Osteoblast (primary cell): ENCODE measurements around the gene CSRP2. TPM values are rescaled to one million over a fixed set of nuclear protein-coding genes. Genes with fewer than 3 reads are reported as not detected.
A peak's percentile ranks its signal among the peaks of the same experiment; 100 is the strongest.

Experiments
- DNase-seq: peaks from one replicate; pipeline ENCODE4 v3.0.0; 2011; ENCODE audit warnings: low spot score, mixed read lengths; ENCODE audit not compliant: insufficient read length; ENCODE audit errors: missing footprints
- H2AFZ ChIP-seq: 2 replicates; pipeline ENCODE4 v1.6.0; 2011; ENCODE audit warnings: mild to moderate bottlenecking, low read length
- H3K27ac ChIP-seq: 2 replicates; pipeline ENCODE4 v1.5.1; 2011; ENCODE audit warnings: mild to moderate bottlenecking, low read depth, low read length, moderate library complexity
- H3K27me3 ChIP-seq: 2 replicates; pipeline ENCODE4 v1.6.0; 2012; ENCODE audit warnings: mild to moderate bottlenecking, control low read depth, inconsistent platforms, low read length, moderate library complexity; ENCODE audit not compliant: insufficient read depth
- H3K36me3 ChIP-seq: 2 replicates; pipeline ENCODE4 v1.5.1; 2011; ENCODE audit warnings: mild to moderate bottlenecking, low read length, control low read depth, moderate library complexity; ENCODE audit not compliant: insufficient read depth
- H3K4me1 ChIP-seq: 2 replicates; pipeline ENCODE4 v1.5.1; 2011; ENCODE audit warnings: mild to moderate bottlenecking, low read length, control low read depth, moderate library complexity; ENCODE audit not compliant: insufficient read depth
- H3K4me2 ChIP-seq: 2 replicates; pipeline ENCODE4 v1.6.0; 2011; ENCODE audit warnings: mild to moderate bottlenecking, low read length; ENCODE audit not compliant: insufficient read depth
- H3K4me3 ChIP-seq: fragments of 200-600 bp; sonication (generic); 3 replicates; pipeline ENCODE4 v1.5.1; 2012; ENCODE audit warnings: mild to moderate bottlenecking, low read length, inconsistent platforms; ENCODE audit not compliant: insufficient read depth
- H3K79me2 ChIP-seq: 2 replicates; pipeline ENCODE4 v1.6.0; 2012; ENCODE audit warnings: mild to moderate bottlenecking, low read length, control low read depth, inconsistent platforms; ENCODE audit not compliant: insufficient read depth
- H3K9me3 ChIP-seq: 2 replicates; pipeline ENCODE4 v1.5.1; 2011; ENCODE audit warnings: low read depth, low read length, control low read depth
- H4K20me1 ChIP-seq: 2 replicates; pipeline ENCODE4 v1.6.0; 2012; ENCODE audit warnings: mild to moderate bottlenecking, low read length, control low read depth; ENCODE audit not compliant: insufficient read depth
- total RNA-seq: library from RNA; depleted of rRNA; stranded (reverse); fragments of >200 nt; gene quantifications from 2 replicates; pipeline ENCODE4 v1.2.3, GENCODE V29; 2012
- TF ChIP-seq, protein P1 (sequence below): IDR thresholded peaks from 2 replicates; pipeline ENCODE4 v1.5.1; 2011; ENCODE audit warnings: mild to moderate bottlenecking, low read depth, low read length, moderate library complexity; ENCODE audit errors: extremely low read depth

The CSRP2 gene
- total RNA-seq, 1 donor = 13.4 TPM

DNA sequence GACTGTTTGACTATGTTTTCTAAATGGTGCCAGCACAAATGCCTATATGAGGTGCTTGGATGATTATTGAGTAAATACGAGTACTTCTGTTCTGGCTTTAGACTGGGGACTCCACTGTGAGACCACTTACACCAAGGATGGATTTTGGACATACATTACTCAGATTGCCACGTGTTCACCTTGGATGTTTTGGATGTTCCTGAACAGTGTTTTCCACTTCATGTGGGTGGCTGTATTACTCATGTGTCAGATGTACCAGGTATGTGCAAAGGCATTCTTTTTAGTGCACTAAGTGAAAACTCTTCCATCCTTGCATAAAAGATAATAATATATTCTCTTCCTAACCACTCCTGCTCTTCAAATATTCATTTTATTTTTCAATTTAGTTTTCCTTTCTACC is 30.7 kb downstream of the CSRP2 start:
- Histone ChIP-seq H4K20me1 (no peaks in the 10 kb centered on the region), H3K36me3 (peaks cover 27% of the 10 kb centered on the region), H3K79me2 (no peaks in the 10 kb centered on the region)

DNA sequence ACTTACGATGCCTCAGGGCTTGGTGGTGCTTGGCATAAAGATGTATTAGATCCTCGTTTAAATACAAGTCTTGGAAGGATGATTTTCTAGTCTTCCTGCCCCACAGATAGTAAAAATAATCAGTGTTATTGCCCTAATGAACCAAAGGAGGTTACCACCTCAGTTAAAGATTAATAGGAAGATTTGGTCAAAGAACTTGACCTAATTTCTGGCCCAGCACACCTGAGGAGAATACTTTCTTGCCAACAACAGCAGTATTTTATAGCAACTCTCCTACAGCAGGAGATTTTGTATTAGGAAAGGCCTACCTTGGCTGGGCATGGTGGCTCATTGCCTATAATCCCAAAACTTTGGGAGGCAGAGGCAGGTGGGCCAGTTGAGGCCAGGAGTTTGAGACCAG is 31.6 kb downstream of the CSRP2 start:
- Histone ChIP-seq H3K36me3 (peaks cover 28% of the 10 kb centered on the region), H2AFZ (no peak overlapping the region), H3K4me3 (no peak overlapping the region), H3K4me1 (no peaks in the 10 kb centered on the region), H3K27me3 (no peaks in the 10 kb centered on the region), H3K27ac (no peak overlapping the region), H3K79me2 (no peaks in the 10 kb centered on the region), H4K20me1 (no peaks in the 10 kb centered on the region), H3K9me3 (no peaks in the 10 kb centered on the region), H3K4me2 (no peak overlapping the region)
- no peak for DNase-seq
- TF ChIP-seq, protein P1, sequence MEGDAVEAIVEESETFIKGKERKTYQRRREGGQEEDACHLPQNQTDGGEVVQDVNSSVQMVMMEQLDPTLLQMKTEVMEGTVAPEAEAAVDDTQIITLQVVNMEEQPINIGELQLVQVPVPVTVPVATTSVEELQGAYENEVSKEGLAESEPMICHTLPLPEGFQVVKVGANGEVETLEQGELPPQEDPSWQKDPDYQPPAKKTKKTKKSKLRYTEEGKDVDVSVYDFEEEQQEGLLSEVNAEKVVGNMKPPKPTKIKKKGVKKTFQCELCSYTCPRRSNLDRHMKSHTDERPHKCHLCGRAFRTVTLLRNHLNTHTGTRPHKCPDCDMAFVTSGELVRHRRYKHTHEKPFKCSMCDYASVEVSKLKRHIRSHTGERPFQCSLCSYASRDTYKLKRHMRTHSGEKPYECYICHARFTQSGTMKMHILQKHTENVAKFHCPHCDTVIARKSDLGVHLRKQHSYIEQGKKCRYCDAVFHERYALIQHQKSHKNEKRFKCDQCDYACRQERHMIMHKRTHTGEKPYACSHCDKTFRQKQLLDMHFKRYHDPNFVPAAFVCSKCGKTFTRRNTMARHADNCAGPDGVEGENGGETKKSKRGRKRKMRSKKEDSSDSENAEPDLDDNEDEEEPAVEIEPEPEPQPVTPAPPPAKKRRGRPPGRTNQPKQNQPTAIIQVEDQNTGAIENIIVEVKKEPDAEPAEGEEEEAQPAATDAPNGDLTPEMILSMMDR = no peak

More for the DNA sequence above, 30.7 kb downstream of the CSRP2 start:
- Histone ChIP-seq H3K27me3 (no peaks in the 10 kb centered on the region), H3K27ac (no peak overlapping the region), H3K4me3 (no peak overlapping the region), H2AFZ (no peak overlapping the region), H3K4me2 (no peak overlapping the region), H3K4me1 (no peaks in the 10 kb centered on the region), H3K9me3 (no peaks in the 10 kb centered on the region)
- DNase-seq = no peak
- TF ChIP-seq, protein P1 = no peak

DNA sequence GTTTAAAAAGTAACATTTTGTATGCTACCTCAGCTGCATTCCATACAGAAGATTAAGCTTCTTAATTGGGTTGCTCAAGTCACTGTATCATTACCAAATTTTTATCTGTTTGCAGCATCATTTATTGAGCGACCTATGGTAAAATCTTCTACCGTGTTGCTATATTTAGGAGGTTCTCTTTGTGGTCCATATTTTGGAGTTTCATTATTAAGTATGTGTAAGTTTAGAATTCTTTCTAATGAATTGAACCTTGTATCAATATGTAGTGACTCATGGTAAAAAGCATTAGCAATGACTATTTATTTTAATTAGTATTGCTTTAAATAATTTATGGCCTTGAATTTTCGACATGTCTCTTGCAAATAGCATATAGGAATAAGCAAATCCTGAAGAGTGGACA is 42.2 kb downstream of the CSRP2 start:
- DNase-seq = no peak
- peaks cover under 1% of the 10 kb centered on the region for H3K36me3 ChIP-seq
- H3K4me2 ChIP-seq = no peak overlapping the region
- H3K4me1 ChIP-seq = no peaks in the 10 kb centered on the region
- H3K9me3 ChIP-seq = no peaks in the 10 kb centered on the region
- no peak overlapping the region for H2AFZ ChIP-seq
- H4K20me1 ChIP-seq = no peaks in the 10 kb centered on the region
- H3K27me3 ChIP-seq = no peaks in the 10 kb centered on the region
- H3K4me3 ChIP-seq = no peak overlapping the region
- H3K27ac ChIP-seq = no peak overlapping the region
- TF ChIP-seq, protein P1 = no peak
- no peaks in the 10 kb centered on the region for H3K79me2 ChIP-seq

DNA sequence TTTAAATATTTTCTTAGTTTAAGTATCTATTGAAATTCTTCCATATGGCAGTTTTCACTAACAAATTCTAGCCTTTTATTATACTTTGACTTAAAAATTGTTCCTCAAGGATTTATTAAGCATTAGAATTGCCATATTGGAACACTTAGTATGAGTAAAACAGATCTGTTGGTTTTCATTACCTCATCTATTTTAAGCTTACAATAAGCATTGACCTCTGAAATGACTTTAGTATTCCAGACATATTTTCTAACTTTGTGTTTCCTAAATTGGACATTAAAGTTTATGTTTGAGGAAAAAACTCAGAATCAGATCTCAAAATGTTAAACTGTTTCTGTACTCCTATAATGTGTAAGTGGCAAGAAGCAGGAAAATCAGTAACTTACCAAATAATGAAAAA is 48.4 kb downstream of the CSRP2 start:
- Histone ChIP-seq H3K27ac (no peak overlapping the region), H3K4me2 (no peak overlapping the region), H3K27me3 (no peaks in the 10 kb centered on the region), H2AFZ (no peak overlapping the region), H3K36me3 (peaks cover 10% of the 10 kb centered on the region), H3K9me3 (no peaks in the 10 kb centered on the region), H3K4me3 (no peak overlapping the region), H3K79me2 (no peaks in the 10 kb centered on the region), H3K4me1 (no peaks in the 10 kb centered on the region), H4K20me1 (no peaks in the 10 kb centered on the region)
- TF ChIP-seq, protein P1 = no peak
- peak; percentile 5 for DNase-seq
